Bronchus fibroblast of lung (primary cell): Measurements from ENCODE around the gene FRMD1. TPM values are rescaled to one million over a fixed set of nuclear protein-coding genes. Genes with fewer than 3 reads are reported as not detected.

Source experiments
- total RNA-seq: library from RNA; depleted of rRNA; stranded (reverse); fragments of >200 nt; gene quantifications from 2 replicates; pipeline ENCODE4 v1.2.3, GENCODE V29; 2015

The FRMD1 gene
- total RNA-seq = not detected in 2 replicates

DNA sequence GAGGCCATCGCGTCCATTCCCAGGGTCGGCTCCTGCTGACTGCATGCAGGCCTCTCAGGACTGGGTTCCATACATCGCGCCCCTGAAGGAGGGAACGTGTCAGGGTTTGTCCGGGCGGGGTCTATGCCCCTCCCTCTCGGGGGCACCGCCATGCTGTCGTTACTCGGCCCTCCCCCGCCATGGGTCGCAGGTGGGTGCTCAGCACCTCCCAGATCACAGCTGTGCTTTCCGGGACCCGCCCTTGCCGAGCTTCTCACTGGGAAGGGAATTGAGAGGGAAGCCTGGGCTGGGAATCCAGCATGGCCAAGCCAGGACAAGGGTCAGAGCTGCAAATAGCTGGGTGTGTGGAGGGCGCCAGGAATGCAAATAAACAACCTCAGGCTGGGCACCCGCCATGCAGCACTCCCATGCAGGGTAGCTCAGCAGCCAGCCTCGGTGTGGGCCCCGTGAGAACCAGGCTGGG, at the start of gene FRMD1:
TSS of gene FRMD1 (minus strand) at position 270 of the 463 bp plus-strand sequence. CDS start at position 152, 118 bp downstream.

Other genes starting within 250 kb of the FRMD1 start
- 0.15 and 0.17 TPM in 2 replicates for gene KIF25, start 81.5 kb downstream of the FRMD1 start, total RNA-seq
- 0.15 TPM in 1 of 2 replicates, not detected in the other for gene DACT2, start 240.6 kb upstream of the FRMD1 start, total RNA-seq